Activated naive CD4-positive, alpha-beta T cell treated with anti-CD3 and anti-CD28 coated beads, Interleukin-2, amount 50 U/mL, for 16 hours (primary cell): ENCODE data around the gene FRS2.

Experiments
- DNase-seq: peaks from one replicate; pipeline ENCODE4 v3.0.0-alpha.2; 2020

Gene FRS2

GRCh38 chr12:69540987-69541386, 70.8 kb downstream of the FRS2 start:
- DNase-seq, result no peak

GRCh38 chr12:69544087-69544486, 73.9 kb downstream of the FRS2 start:
- DNase-seq, result no peak

- no peak for DNase-seq
These were observed 74.9 kb downstream of the FRS2 start for GRCh38 chr12:69545081-69545480.

GRCh38 chr12:69546693-69547438, 76.7 kb downstream of the FRS2 start:
- DNase-seq, result no peak

GRCh38 chr12:69548687-69549086, 78.5 kb downstream of the FRS2 start:
- no peak for DNase-seq

- DNase-seq, result no peak
These were observed 80.6 kb downstream of the FRS2 start for GRCh38 chr12:69550569-69551350.

- DNase-seq, result no peak
These were observed 83.5 kb downstream of the FRS2 start for GRCh38 chr12:69553628-69554248.

- DNase-seq, result no peak
These were observed 85.3 kb downstream of the FRS2 start for GRCh38 chr12:69555461-69555860.

GRCh38 chr12:69556383-69556782, 86.2 kb downstream of the FRS2 start:
- DNase-seq, result no peak

- no peak for DNase-seq
These were observed 93.1 kb downstream of the FRS2 start for GRCh38 chr12:69563166-69563762.

- no peak for DNase-seq
These were observed 96.4 kb downstream of the FRS2 start for GRCh38 chr12:69566603-69567002.

- no peak for DNase-seq
These were observed 99.0 kb downstream of the FRS2 start for GRCh38 chr12:69569236-69569635.

- no peak for DNase-seq
These were observed 99.9 kb downstream of the FRS2 start for GRCh38 chr12:69570000-69570516.

GRCh38 chr12:69570545-69571399, 100.6 kb downstream of the FRS2 start:
- DNase-seq, result peak; percentile 58

- no peak for DNase-seq
These were observed 105.2 kb downstream of the FRS2 start for GRCh38 chr12:69575346-69575745.

- no peak for DNase-seq
These were observed 108.1 kb downstream of the FRS2 start for GRCh38 chr12:69578283-69578682.

GRCh38 chr12:69579029-69579428, 108.8 kb downstream of the FRS2 start:
- DNase-seq, result no peak

- no peak for DNase-seq
These were observed 109.9 kb downstream of the FRS2 start for GRCh38 chr12:69580074-69580473.

GRCh38 chr12:69583203-69583602, 113.0 kb downstream of the FRS2 start:
- DNase-seq, result no peak

GRCh38 chr12:69585189-69586062, 115.2 kb downstream of the FRS2 start, which contains the start of gene CCT2:
CCT2 (plus strand) TSS chr12:69585459; CDS start chr12:69585522, 63 bp downstream.
- DNase-seq, result peak; percentile 98

- no peak for DNase-seq
These were observed 118.3 kb downstream of the FRS2 start for GRCh38 chr12:69588527-69588926.
